HG03196 (cell line): ENCODE data around the gene PAGE4.

Experiments used
- ATAC-seq: cut with Tn5 transposase; IDR thresholded peaks from one replicate; pipeline ENCODE4 v1.9.1; 2021; ENCODE audit not compliant: unreplicated experiment

Gene PAGE4, protein sequence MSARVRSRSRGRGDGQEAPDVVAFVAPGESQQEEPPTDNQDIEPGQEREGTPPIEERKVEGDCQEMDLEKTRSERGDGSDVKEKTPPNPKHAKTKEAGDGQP

DNA sequence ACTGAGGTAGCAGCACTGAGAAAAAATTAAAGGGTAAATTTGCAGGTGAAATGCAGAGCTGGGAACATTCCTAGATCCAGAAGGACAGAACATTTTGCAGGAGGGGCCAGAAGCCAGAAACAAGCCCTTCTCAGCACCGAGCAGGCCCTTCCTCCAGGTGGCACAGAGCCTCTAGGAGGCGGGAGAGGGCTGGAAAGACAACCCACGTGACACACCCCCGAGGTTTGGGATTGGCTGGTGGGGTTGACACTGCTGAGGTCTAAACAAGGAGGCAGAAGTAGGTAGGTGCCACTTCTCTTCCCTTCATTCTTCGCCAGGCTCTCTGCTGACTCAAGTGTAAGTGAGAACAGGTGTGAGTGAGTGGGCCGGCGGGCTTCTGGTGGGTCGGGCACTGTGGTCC lies at the start of gene PAGE4:
TSS of gene PAGE4 (plus strand) at position 288 of the 400 bp plus-strand sequence. CDS start 1,126 bp downstream, outside the sequence.
- ATAC-seq: no peak

DNA sequence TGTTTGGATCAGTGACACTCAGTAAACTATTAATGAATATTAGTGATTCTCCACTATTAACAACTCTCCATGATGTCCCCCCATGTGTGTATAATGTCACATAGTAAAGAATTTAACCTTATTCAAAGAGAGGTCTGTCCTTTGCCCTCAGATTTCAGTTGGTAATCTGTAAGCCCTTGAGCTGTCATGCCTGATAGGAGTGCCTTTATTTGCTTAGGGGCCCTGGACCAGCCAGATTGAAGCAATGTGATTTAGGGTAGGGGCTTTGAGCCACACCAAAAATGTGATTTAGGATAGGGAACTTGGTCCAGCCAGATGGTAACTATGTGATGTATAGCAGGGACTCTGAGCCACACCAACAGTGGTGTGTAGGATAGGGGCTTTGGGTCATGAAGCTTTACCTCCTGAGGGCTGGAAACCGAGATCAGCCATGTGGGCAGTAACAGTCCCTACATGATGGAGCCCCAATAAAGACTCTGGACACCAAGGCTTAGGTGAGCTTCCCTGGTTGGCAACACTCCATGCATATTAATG lies 44.3 kb upstream of the PAGE4 start:
- ATAC-seq: no peak

DNA sequence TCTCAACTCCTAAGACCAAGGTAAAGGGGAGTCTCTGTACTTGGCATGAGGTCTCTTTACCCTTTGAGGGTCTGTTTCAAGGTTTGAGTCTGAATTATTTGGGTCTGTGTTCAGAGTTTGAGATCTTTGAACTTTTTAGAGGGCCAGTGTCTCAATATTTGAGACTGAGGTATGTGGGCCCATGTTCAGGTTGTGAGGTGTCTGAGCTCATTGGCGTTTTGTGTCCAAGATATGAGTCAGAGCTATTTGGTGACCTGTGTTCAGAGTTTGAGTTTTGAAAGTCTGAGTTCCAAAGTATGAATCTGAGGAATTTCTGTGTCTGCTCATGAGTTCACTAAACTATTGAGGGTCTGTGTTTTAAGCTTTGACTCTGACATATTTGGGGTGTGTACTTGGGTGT lies 36.7 kb upstream of the PAGE4 start:
- ATAC-seq: no peak

DNA sequence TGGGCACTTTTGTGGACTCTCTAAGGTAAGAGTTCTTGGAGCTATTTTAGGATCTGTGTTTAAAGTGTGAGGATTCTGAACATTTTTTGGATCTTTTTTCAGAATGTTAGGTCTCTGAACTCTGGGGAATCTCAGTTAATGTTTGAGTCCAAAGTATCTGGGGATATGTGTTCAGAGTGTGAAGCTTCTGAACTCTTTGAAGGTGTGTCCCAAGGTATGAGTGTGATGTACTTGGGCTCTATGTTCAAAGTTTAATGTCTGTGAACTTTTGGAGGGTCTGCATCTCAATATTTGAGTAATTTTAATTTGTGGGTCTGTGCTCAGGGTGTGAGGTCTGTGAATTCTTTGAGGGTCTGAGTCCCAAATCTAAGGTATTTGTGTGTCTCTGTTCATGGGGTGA lies 35.4 kb upstream of the PAGE4 start:
- no peak for ATAC-seq

DNA sequence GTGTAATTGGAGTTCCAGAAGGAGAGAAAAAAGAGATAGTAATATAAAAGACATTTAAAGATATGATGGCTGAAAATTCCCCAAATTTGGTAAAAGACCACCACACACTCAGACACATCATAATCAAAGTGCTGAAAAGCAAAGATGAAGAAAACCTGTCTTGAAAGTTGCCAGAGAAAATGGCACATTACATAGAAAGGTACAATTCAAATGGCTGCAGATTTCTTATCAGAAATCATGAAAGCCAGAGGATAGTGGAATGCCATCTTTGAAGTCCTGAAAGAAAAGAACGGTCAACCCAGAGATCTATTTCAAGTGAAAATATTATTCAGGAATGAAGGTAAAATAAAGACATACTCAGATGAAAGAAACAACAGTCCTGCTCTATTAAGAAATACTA lies 29.3 kb upstream of the PAGE4 start:
- no peak for ATAC-seq

DNA sequence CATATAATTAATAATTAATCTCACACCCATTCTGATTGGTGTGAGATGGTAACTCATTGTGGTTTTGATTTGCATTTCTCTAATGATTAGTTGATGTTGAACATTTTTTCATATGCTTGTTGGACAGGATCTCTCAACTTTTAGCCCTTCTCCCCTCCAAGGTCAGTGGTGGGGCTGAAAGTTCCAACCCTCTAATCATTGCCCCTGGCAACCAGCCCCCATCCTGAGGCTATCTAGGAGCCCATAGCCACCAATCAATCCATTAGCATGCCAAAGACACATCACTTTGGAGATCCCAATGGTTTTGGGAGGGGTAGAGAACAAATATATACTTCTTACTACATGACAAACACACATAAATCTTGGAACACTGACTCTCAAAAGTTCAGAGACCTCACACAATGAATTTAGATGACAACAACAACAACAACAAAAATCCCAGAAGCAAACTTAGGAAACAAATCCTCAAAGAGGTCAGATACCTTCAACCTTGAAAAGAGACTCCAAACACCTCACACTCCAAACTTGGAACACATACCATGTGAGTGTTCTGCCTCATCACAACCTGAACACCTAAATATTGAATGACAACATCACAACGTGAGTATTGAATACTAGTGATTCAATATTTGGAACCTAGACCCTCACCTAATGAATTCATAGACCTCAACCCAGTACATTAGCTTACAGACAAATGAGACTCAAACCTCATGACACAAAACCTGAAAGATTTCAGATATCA lies 19.0 kb upstream of the PAGE4 start:
- no peak for ATAC-seq

DNA sequence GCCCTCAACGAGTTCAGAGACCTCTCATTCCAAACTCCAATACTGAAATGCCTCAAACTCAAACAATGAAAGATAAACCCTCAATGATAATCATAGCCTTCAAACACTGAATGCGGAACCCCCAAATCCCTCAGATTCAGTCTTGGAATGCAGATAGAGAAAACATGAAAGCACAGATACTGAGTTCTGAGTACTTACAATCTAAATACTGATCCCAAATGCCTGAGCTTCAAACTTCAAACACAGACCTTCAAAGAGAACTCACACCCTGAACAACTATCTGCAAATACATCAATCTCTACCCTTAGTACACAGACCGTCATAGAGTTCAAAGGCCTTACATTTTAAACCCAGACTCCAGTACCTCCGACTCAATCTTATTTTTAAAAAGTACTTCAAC lies 16.9 kb upstream of the PAGE4 start:
- no peak for ATAC-seq

DNA sequence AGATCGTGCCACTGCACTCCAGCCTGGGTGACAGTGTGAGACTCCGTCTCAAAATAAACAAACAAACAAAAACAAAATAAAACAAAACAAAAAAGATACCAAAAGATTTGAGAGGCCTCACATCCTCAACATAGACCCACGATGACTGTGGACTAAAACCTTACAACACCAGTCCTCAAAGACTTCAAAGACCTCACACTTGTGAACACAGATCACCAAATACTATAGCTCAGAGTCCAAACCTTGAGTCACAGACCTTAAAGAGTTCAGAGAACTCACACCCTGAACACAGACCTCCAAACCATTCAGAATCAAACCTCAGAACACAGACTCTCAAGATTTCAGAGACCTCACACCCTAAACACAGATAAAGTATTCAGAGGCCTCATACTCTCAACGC lies 12.7 kb upstream of the PAGE4 start:
- no peak for ATAC-seq

DNA sequence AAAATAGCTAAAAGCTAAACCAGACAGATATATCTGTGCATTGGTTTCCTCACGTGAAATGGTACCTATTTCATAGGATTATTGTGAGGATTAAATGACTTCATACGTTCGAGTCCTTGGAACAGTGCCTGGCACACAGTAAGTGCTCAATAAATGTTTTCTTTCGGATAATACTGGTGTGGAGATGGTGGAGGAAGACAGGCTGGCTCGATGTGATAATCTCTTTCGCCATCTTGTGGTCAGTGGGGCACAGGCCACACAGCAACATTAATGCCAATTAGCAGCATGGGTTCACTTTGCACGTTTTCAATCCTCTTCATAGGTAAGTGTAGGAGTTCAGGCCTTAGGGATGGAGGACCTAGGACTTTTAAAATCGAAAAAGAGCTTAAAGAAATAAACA lies 9.3 kb downstream of the PAGE4 start:
- ATAC-seq: no peak

DNA sequence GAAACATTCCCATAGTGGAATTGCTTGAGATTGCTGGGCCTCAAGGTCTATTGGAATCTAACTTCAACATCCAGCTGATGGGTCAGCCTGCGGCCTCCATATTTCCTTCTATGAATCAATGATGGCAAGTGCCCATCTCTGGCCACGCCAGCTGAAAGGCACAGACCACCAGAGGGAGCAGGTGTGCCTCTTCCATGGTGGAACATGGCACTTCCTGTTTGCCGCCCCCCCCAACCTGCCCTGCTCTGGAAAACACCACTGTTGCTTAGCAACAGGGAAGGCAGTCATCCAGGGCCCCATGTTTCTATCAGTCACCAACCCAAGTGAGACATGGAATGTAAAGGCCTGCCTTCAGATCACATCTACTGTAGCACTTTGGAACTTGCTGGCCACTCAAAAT lies 11.6 kb downstream of the PAGE4 start:
- ATAC-seq: no peak

DNA sequence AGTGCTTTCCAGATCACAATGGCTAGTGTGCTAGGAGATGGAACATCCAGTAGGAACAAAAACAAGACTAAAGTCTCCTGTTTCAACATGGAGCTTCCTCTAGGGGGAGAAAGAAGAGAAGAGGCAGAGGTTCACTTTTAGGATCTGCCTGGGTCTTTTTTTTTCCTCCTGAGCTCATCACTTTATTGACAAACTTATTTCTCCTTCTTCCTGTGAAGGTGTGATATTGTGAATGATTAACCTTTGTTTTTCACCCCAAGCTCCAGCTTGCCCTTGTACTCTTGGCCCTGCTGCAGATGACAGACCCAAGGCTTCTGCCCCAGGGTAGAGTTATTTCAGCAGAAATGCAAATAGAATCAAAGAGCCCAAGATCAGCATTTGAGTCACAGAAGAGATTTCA lies 13.5 kb downstream of the PAGE4 start:
- no peak for ATAC-seq

DNA sequence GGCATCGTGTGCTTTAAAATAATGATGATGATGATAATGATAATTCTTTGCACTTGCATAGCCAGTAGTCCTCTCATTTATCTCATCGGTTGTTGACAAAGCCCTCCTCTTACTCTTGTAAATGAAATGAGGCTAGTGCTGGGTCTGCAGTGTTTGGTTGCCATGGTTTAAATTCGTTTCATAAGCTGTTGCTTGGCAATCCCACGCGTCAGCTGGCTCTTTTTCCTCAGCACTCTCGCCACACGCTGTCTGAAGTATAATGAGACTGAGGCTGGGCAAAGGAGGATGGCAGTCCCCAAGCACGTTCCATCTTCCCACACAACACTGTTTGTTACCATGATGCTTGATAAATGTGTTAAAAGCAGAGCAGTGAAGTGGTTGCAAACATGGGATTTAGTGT lies 15.5 kb downstream of the PAGE4 start:
- ATAC-seq: no peak

DNA sequence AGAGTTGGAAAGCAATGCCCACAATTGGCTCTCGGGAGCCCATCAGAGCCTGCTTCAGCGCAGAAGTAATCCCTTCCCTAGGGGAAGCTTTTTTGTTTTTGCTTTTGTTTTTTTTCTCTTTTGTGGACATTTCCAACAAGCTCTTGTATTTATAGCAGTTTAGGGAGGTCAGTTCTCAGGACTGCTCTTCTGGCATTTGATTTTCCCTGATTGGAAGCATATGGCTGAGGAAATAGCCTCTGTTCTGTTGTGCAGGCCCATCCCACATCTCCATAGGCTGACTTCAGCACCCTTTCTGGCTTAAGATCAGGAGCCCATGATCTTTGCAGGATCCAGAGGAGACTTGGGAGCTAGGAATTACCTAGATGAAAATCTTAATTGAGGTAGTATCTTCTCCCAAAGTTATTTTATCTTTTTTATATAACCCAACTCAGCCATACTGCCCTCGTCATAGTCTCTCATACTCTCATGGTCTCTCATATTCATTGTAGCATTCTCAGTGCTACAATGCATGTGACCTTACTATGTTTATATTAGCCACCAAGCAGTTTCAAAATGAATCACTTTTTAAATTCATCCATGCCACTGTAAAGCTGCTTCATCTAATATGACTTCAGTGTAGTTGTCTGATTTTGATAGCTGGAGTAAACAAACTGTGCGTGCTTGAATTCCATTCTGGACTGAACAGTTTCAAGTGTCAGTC lies 16.7 kb downstream of the PAGE4 start:
- ATAC-seq: no peak

DNA sequence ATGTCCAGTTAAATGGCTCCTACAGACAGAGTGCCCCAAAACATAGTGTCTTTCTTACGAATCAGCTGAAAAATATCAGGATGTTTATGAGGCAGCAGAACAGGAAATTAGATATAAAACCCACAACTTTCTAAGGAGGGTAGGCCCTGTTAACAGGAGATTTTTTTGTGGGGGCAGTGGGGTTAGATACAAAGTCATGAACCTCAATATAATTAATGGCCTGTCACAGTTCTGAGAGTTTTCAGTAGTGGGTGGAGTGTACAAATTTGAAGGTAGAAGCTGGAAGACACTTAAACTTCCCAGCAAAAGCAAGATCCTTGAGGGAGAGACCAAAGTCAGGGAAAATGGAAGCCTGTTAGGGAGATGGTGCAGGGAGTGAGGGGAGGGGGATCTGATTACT lies 17.4 kb downstream of the PAGE4 start:
- ATAC-seq: no peak

DNA sequence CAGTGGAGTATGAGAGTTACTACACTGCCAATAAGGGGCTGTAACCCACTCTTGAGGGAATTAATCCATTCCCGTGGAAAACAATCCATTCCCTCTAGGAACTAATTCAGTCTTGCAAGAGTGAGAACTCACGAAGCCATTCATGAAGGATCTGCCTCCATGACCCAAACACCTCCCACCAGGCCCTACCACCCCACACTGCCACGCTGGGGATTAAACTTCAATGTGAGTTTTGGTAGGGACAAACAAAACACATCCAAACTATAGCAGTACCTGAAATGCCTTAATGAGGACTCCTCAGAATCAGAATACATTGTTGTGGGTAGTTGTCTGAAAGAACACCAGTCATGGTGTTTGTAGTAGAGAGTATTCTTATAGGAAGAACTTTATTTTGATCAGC lies 19.2 kb downstream of the PAGE4 start:
- no peak for ATAC-seq

DNA sequence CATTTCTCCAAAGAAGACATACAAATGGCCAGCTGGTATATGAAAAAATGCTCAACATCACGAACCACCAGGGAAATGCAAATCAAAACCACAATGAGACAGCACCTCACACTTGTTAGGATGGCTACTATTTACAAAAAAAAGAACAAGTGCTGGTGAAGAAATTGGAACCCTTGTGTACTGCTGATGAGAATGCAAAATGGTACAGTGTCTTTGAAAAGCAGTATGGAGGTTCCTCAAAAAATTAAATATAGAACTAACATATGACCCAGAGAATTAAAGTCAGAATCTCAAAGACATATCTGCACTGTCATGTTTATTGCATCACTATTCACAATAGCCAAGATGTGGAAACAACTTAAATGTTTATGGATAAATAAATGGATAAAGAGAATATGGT lies 20.9 kb downstream of the PAGE4 start:
- ATAC-seq: no peak

DNA sequence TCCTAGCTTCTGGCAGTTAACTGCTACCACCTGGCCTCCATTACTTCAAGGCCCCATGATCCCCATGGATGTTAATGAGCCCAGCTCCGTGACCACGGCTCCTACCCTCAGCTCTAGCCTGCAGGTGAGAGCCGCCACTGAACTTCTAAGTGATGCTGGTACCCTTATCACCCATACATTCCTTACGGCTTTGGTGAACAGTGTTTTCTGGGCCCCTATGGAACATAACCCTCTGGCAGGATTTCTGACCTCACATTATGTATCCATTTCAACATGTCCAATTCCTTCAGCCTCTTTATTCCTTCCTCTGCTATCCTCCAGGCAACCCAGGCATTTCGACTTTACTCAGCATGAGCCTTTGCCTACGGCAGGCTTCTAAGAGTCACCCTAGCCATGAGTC lies 24.6 kb downstream of the PAGE4 start:
- ATAC-seq: no peak

DNA sequence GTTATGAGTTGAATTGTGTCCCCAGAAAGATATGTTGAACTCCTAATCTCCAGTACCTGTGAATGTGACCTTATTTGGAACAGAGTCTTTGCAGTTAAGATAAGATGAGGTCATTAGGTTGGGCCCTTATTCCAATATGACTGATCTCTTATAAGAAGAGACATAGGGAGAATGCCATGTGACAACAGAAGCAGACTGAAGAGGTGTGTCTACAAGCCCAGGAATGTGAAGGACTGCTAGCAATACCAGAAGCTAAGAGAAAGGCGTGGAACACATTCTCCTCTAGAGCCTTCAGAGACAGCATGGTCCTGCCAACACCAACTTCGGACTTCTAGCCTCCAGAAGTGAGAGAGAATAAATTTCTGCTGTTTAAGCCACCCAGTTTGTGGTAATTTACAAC lies 27.7 kb downstream of the PAGE4 start:
- no peak for ATAC-seq

DNA sequence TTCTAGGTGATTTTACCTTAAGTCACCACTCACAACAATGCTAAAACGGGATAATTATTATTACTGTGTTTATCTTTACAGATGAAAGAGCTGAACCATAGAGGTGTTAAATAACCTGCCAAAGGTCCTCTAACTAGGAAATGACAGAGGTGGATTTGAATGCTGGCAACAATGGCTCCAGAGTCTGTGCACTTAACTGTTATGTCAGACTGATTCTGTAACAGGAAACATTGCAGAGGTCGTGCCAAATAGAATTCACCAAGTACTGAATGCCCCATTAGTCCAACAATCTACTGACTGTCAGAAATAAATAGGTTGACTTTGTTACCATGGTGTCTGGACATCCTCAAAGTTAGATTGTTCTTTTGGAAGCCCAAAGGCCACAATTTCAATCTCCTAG lies 29.2 kb downstream of the PAGE4 start:
- ATAC-seq: no peak

DNA sequence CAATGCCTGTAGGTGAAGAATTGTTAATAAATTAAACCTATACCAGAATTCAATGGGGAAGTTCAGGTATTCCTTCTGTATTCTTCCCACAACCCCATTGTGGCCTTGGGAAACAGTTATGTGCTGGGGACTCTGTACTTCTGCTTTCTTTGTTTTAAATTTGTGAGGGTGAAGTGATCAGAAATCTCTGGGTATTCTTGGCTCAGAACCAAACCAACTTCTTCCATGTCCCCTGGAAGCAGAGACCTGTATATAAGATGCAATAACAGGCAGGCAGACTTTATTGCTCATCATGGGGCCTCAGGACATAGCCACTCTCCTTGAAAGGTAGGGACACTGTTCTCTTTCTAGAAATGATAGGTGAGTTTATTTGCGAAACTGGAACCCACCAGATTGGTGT lies 30.4 kb downstream of the PAGE4 start:
- no peak for ATAC-seq

DNA sequence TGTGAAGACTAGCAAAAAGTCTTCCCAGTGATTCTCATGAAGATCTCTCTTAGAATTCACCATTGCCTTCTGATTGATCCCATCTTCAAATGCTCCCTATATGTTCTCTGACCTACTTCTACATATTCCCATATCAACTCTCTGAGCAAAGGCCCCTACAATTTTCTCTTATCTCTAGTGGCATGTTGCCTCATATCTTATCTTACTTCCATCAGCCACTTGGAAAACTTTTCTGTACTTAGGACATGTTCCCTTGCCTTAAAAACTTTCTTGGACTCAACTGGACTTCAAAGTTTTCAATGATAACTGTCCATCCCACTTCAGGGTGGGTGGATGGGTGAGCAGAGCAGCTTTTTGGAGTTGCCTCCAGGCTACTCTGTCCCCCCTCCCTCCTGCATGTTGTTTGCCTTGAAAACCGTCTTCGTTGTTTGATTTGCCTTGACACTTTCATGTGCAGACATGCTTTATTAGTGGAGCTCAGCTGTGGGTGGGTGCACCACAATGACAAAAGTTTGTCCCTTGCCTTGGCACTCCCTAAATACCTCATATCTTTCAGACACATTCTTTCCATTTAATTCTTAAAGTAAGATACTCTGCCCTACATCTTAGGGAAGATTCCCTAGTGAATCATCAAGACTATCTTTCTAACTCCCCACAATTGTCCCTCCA lies 31.9 kb downstream of the PAGE4 start:
- no peak for ATAC-seq

DNA sequence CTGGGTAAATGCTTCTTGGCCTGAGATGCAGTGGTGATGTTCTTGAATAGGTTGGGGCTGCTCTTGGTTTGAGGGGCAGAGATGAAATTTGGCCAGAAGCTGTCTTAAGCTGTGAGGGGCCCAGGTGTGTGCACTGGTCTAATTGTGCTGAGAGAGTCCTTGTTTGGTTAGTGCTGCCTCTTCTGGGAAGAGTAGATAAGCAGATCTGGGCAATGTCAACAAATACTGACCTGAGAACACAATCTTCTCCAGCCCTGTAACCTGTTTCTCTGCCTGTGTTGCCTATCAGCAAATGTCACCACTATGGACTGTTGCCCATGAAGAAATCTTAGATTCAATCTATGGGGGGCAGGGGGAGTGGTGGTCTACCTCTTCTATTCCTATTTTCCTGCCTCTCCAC lies 33.0 kb downstream of the PAGE4 start:
- no peak for ATAC-seq
